ENCODE data around the gene ST7.
A peak's percentile ranks its signal among the peaks of the same experiment; 100 is the strongest.

ST7 gene

DNA sequence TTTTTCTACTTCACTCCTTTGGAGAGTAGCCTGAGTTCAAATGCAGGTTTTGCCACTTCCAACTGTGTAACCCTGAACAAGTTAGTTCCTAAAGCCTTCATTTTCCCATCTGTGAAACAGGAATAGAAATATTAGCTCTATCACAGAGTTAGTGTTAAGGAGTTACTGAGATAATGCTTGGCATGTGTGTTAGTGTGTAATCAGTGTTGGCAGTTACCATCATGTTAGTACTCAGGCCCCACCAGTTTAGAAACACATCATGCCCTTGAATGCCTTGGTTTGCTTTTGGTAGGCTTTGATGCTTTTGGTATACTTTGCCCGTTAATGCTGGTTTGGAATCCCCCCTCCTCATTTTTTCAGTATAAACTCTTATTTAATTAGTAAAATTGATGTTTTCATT is 249.9 kb downstream of the ST7 start:
- DNase-seq, result no peak

- no peak for DNase-seq
Observed at GRCh38 chr7:117205873-117206272, 252.6 kb downstream of the ST7 start.

GRCh38 chr7:117208257-117208656 is 255.0 kb downstream of the ST7 start:
- no peak for DNase-seq

DNA sequence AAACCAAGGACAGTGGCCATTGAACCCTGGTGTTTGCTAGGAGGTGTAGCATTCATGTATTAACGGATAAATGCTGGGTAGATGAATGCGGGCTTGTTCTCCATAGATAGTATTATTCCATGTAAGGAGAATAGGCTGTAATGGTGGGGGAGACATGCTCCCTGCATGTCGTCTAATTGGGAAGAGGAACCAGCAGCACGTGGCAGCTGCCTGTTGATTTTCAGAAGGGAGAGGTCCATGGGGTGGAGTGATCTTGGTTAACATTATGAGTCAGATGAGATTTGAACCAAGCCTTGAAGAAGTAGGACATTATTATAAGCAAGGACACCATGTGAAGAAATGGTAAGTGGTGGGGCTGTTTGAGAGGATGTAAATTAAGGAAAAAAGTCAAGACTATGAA is 257.1 kb downstream of the ST7 start:
- DNase-seq, result no peak

DNA sequence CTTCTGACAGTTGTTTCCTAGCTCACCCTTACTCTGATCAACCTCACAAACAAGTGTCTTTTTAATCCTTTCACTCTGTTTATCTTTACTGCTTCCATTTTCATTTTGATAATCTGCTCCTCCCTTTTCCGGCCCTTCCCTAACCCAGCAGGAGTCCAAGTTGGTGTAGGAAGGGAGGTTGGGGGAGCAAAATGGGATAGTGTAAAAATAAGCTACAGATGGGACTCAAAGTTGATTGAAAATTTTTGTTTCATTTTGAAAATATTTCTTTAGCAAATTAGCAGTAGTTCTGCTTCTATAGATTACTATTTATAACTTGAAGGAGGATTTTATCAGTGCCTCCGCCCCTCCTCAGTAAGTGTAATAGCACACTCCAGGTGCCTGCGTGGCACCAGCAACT is 257.6 kb downstream of the ST7 start:
- no peak for DNase-seq

DNA sequence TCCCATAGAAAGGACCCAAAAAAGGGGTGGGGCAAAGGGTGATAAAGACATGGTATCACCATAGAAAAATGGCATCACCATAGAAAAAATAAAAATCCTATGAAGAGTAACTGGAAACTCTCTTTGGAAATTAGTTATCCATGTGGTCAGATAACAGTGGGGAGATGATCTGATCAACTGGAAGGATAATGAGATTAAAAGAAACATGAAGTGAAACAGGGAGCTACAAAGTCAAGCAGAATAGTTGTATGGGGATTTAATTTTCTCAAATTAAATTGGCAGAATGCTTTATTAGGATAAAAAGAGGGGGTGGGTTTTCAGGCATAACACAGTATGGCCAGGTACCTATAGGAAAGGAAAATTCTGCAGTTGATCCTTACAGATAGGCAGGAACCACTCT is 258.3 kb downstream of the ST7 start:
- no peak for DNase-seq

- peak; percentile 78 for DNase-seq
Observed at GRCh38 chr7:117212969-117213877, 259.9 kb downstream of the ST7 start.

GRCh38 chr7:117216010-117216409 is 262.7 kb downstream of the ST7 start:
- no peak for DNase-seq

- no peak for DNase-seq
Observed at GRCh38 chr7:117216436-117217069, 263.3 kb downstream of the ST7 start.

DNA sequence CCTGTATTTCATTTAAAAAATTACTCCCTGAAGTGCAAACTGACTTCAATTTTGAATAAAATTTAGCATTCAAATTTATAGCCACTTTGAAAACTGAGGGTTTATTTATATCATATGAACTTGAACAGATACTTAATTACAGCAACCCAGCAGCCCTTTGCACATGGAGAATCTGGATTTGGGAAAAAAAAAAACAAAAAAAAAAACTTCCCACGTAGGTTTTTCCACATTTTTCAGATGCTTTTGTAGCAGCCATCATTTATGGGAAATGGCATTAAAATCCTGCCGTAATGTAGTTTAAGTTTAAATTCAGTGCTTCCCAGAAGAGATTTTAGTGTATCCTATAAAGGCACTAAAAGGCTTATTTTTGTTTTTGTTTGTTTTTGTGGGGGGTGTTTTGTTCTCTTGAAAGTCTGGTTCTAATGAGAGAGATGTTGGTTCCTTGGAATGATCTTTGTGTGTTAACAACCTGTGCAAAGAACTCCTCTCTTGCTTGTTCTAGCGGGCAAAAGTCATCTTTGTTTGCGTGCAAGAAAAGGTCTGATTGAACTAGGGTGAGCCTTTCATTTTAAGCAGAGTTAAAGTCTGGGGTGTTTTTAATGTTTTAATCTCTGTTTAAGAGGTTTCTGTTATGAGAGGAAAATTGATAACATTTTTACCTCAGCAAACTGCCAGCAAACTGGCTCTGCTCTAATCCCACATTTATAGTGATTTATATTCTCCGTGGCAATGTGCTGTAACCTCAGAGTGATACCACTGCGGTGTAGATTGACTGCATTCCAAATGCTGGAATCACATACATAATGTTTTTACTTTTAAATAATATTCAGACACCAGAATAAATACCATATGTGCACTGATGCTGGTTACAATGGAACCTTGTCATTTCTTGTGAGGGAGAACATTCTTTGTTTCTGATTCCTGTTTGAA is 264.1 kb downstream of the ST7 start:
- DNase-seq, result no peak

DNA sequence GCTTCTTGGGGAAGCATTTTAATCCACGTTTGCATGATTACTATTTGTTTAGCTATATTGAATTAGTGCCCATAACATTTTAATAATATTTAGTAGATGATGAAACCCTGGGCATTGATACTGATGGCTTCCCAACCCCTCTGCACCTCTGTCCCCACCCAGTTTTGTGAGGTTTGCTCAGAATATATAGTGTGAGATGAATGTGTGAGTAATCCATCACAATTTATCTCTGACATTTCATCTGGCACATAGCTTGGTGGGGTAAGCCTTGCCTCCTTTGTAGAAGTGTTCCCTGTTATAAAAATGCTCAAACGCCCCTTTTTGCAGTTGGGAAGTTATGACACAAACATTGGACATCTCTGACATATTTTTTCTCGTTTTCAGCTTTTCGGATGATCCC is 265.4 kb downstream of the ST7 start:
- DNase-seq, result no peak

GRCh38 chr7:117219485-117219884 is 266.2 kb downstream of the ST7 start:
- DNase-seq, result no peak

DNA sequence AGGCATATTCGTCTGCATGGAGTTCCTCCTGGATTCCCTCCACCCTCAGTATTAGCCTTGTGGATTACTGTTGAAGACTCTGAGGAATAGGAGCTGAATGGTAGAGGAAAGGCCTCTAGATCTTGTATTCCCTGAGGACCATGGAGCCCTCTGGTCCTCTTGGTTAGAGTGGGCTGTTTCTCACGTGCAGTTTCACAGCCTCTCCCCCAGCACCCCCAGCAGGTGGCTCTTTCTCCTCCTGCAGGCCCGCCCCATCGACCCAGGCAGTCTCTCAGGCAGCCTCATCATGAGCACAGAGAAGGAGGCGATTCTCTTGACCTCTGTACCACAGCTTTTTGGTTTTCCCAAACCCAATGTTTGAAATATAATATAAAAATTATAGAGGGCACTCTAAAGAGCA is 267.5 kb downstream of the ST7 start:
- no peak for DNase-seq

GRCh38 chr7:117225536-117225935 is 272.2 kb downstream of the ST7 start:
- no peak for DNase-seq

DNA sequence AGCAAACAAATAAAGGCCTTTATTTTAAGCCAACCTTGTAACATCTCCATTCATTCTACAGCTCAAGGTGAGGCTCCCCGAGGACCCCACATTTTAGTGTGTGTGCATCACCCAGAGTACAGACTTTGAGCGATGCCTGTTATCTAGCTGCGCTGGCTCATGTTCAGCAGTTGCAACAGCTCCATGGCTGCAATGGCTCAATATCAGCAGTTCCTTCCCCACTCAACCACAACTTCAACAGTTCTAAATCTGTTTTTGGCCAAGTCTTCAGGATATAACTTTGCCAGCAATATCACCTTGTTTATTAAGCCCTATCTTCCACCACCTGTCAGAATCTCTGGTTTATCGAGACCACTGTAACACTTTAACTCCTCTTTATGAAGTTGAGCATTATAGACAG is 273.8 kb downstream of the ST7 start:
- no peak for DNase-seq

DNA sequence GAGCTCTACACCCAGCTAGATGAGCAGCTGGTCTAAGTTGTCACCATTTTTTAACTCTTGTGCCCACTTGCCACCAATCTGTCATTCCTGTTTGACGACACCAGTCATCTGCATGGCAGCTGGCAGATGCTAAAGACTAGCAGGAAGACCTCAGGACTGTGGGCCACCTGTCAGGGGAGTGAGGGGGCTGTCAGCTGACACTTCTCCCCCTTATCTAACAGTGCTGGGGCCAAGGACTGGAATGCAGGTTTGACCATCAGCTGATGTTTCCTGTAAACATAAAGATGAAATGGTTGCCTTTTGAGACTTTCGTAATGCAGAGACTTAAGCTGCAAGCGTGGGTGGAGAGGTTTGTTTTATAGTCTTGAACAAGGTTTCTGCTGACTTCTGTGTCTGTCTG is 276.0 kb downstream of the ST7 start:
- peak; percentile 51 for DNase-seq

DNA sequence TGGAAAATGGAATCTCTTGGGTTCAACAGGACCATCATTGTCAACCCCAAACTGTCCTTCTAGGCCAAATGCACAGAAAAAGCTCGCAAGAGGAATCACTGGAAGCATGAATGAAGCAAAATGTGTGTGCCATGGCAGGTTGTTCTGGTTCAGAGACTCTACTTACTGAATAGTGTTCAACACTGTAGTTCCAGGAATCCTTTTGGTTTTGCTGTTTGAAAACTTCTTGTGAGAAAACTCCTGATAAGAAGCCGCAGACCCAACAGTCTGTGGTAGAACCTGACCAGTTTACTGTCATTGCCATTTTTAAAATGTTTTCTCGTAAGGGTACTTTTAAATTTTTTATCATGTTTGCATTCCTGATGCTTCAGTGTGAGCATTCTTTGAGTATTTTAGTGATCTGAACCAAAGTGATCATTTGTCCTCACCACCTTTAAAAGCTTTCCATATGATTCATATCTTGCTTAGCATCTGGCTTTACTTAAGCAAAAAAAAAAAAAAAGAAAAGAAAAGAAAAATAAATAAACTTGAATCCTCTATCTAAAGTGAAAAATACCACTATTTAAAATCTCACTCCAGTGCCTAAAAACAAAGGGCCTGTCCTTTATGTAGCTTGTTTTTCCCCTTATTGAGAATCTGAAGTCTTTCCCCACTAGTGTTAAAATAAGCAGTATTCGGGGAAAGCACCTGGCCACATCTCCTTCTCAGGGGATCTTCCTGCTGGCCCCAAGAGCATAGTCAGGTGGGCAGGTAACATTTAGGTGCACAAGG is 277.2 kb downstream of the ST7 start:
- DNase-seq, result no peak

DNA sequence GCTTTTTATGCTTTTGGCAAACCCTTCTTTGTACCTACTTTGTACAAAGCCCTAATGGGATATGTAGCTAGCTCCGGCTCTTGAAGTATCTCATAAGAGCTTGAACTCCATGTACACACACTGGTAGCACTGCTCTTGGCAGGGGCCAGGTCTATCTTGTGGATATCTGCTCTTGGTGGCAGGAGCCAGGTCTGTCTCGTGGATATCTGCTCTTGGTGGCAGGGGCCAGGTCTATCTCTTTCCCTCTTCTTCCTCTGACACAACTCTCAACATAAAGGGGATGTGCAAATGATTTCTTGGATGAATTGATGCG is 277.7 kb downstream of the ST7 start:
- no peak for DNase-seq

DNA sequence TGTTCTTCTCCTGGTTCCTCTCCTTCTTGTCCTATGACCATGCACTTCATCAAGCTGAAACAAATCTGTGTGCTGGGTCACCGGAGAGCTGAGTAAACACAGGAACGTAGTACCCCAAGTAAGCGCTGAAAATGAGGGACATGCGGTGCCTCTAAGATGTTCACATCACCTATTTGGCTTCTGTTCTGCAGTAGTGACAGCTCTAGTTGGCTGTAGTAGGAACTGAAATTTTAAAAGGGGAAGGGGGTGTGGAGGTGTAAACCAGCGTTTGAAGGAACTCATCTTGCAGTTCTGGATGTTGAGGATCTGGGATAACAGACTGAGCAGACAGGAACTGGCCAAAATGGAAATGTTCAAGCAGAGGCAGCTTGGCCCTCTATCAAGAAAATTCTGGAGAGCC is 284.3 kb downstream of the ST7 start:
- no peak for DNase-seq

DNA sequence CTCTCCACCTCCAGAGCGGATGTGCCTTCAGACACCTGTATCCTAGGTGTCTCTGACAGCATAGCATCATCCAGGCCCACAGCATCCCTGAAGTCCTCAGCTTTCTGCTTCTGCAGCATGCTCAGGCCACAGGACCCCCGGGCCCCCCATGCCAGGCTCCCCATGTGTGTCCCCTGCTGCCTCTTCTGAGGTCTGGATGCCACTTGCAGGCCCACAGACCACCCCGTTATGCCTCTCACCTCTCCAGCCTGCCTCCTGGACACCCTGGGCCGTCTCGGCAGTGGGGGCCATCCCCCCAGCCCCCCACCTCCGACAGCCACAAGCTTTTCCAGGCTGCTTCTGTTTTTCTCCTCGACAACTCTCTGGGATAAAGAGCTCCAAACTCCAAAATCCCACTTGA is 285.2 kb downstream of the ST7 start:
- DNase-seq, result no peak

GRCh38 chr7:117238937-117239336 is 285.6 kb downstream of the ST7 start:
- DNase-seq, result no peak

- no peak for DNase-seq
Observed at GRCh38 chr7:117241088-117241487, 287.8 kb downstream of the ST7 start.

GRCh38 chr7:117243390-117243789 is 290.1 kb downstream of the ST7 start:
- DNase-seq, result no peak

Data from NCI-H1694 (cell line).